Esophagus squamous epithelium (tissue), 4 donors: ENCODE results near the gene CIZ1.

Experiments used
- CTCF ChIP-seq, 6 experiments: fragments of 450-650 bp in 4 of 6; fragments of 200-600 bp in 2 of 6; sonication (generic) in 2 of 6; IDR thresholded peaks; one replicate each; pipeline ENCODE4 v1.5.1; 2016 to 2019; ENCODE audit warnings: antibody characterized with exemption in 6 of 6, mild to moderate bottlenecking in 4 of 6, moderate library complexity in 4 of 6
- POLR2A ChIP-seq, 4 donors: fragments of 450-650 bp; IDR thresholded peaks; one replicate each; pipeline ENCODE4 v1.6.1; 2017; ENCODE audit warnings: antibody characterized with exemption in 4 of 4, mild to moderate bottlenecking in 4 of 4, moderate library complexity in 3 of 4

- TF ChIP-seq CTCF (IDR thresholded peaks at IDR 0.05) (no peak), POLR2A (IDR thresholded peaks at IDR 0.05) (no peak)
Measured at GRCh38 chr9:128142596-128142995, 48.8 kb downstream of the CIZ1 start.
